ENCODE measurements around the gene AGER. TPM values are rescaled to one million over a fixed set of nuclear protein-coding genes. Genes with fewer than 3 reads are reported as not detected.

AGER gene
- total RNA-seq, 1 donor from 2014 or later: 3.0 TPM

DNA sequence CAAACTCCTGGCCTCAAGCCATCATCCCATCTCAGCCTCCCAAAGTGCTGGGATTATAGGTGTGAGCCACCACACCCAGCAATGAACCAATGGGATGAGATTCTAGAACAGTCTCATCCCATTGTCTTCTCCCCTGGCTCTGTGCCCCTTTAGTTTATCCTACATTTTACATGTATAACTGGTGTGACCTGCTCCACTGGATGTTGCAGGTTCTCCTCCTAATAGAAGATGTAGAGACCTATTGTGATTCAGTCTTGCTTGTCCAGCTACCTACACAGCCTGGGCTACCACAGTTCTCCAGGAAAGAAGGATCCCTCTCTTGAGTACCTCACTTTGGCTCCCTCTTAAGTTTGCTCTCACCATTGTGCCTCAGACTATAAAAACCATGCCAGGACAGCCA lies 51.9 kb downstream of the AGER start:
- no peak for ATAC-seq
- intact Hi-C loops (cut with micrococcal nuclease): no loop called here

DNA sequence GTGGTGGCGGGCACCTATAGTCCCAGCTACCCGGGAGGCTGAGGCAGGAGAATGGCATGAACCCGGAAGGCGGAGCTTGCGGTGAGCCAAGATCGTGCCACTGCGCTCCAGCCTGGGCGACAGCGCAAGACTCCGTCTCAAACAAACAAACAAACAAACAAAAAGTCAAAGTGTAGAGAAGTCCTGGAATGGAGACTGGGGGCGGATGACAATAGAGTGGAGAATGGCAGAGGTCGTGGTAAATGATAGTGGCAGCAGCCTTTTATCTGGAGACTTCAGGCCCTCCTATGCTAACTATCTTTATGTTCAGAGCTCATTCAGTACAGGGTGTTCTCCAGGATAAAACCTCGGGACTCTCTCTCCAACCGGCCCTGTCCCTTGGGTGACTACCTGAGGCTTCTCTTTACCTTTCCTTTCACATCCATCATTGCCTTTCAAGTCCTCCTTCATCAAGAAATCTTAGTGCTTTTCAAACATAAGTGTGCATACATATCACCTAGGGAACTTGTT lies 52.6 kb downstream of the AGER start:
- no peak for ATAC-seq
- intact Hi-C loops (cut with micrococcal nuclease): no loop called here
- DNase-seq: no peak

More for the DNA sequence above, 51.9 kb downstream of the AGER start:
- no peak for DNase-seq

Small RNAs within 50 kb of the gene (microRNA-seq; reads per million reads assigned to microRNA genes)
- gene MIR6721 (ENCODE audit: borderline number of aligned reads) (not detected), gene MIR6833 (ENCODE audit: borderline number of aligned reads) (not detected)

Other genes with a start within 250 kb of the AGER start
- 39.6 TPM for gene CFB, start 238.2 kb downstream of the AGER start, total RNA-seq
- gene NELFE, start 225.3 kb downstream of the AGER start, total RNA-seq: 42.0 TPM
- 31.5 TPM for gene SKIC2, start 225.1 kb downstream of the AGER start, total RNA-seq
- gene DXO, start 212.1 kb downstream of the AGER start, total RNA-seq: 11.5 TPM
- gene C4A, start 202.2 kb downstream of the AGER start, total RNA-seq: 96.3 TPM
- gene C4B, start 169.5 kb downstream of the AGER start, total RNA-seq: 84.0 TPM
- 0.52 TPM for gene CYP21A2, start 145.8 kb downstream of the AGER start, total RNA-seq
- 64.1 TPM for gene TNXB, start 74.9 kb downstream of the AGER start, total RNA-seq
- gene ATF6B, start 56.0 kb downstream of the AGER start, total RNA-seq: 26.8 TPM
- 2.6 TPM for gene FKBPL, start 54.0 kb downstream of the AGER start, total RNA-seq
- 0.27 TPM for gene PRRT1, start 32.3 kb downstream of the AGER start, total RNA-seq
- gene PPT2, start 30.1 kb downstream of the AGER start, total RNA-seq: 22.6 TPM
- gene EGFL8, start 19.7 kb downstream of the AGER start, total RNA-seq: 7.7 TPM
- gene AGPAT1, start 8.2 kb downstream of the AGER start, total RNA-seq: 49.7 TPM
- gene RNF5, start 5.8 kb downstream of the AGER start, total RNA-seq: 94.1 TPM
- gene PBX2, start 5.9 kb upstream of the AGER start, total RNA-seq: 46.5 TPM
- gene GPSM3, start 8.4 kb upstream of the AGER start, total RNA-seq: 5.9 TPM
- 22.5 TPM for gene NOTCH4, start 39.8 kb upstream of the AGER start, total RNA-seq
- gene TSBP1, start 187.7 kb upstream of the AGER start, total RNA-seq: not detected
- not detected for gene BTNL2, start 222.9 kb upstream of the AGER start, total RNA-seq

Data from left ventricle myocardium superior (tissue), 1 donor.